ENCODE results near the gene RCBTB1. TPM values are rescaled to one million over a fixed set of nuclear protein-coding genes. Genes with fewer than 3 reads are reported as not detected.

Gene RCBTB1
- total RNA-seq, 4 donors from 2014 or later, result 13.2 to 29.1 (median 20.1) TPM

GRCh38 chr13:49561062-49561410, 24.3 kb downstream of the RCBTB1 start:
- Histone ChIP-seq H3K4me1 (no peaks in the 10 kb centered on the region), H3K4me3 (no peak overlapping the region), H3K27me3 (no peaks in the 10 kb centered on the region), H3K36me3 (peaks cover 0 to 80% of the 10 kb centered on the region in 2 donors), H3K9me3 (no peaks in the 10 kb centered on the region), H3K27ac (no peak overlapping the region)
- 50% methylated on average over 2 of the region's 3 CpGs; no CpG with 5 or more reads in 1 of the 2 donors for WGBS, 2 donors (ENCODE audit: low coverage in 1 of 2)
- no peak for TF ChIP-seq POLR2A (IDR thresholded peaks at IDR 0.05)
- no peak for TF ChIP-seq POLR2AphosphoS5 (IDR thresholded peaks at IDR 0.05)
- TF ChIP-seq, protein P1, sequence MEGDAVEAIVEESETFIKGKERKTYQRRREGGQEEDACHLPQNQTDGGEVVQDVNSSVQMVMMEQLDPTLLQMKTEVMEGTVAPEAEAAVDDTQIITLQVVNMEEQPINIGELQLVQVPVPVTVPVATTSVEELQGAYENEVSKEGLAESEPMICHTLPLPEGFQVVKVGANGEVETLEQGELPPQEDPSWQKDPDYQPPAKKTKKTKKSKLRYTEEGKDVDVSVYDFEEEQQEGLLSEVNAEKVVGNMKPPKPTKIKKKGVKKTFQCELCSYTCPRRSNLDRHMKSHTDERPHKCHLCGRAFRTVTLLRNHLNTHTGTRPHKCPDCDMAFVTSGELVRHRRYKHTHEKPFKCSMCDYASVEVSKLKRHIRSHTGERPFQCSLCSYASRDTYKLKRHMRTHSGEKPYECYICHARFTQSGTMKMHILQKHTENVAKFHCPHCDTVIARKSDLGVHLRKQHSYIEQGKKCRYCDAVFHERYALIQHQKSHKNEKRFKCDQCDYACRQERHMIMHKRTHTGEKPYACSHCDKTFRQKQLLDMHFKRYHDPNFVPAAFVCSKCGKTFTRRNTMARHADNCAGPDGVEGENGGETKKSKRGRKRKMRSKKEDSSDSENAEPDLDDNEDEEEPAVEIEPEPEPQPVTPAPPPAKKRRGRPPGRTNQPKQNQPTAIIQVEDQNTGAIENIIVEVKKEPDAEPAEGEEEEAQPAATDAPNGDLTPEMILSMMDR (IDR thresholded peaks at IDR 0.05), result no peak
- TF ChIP-seq EP300 (IDR thresholded peaks at IDR 0.05), result no peak
- ATAC-seq, result no peak

DNA sequence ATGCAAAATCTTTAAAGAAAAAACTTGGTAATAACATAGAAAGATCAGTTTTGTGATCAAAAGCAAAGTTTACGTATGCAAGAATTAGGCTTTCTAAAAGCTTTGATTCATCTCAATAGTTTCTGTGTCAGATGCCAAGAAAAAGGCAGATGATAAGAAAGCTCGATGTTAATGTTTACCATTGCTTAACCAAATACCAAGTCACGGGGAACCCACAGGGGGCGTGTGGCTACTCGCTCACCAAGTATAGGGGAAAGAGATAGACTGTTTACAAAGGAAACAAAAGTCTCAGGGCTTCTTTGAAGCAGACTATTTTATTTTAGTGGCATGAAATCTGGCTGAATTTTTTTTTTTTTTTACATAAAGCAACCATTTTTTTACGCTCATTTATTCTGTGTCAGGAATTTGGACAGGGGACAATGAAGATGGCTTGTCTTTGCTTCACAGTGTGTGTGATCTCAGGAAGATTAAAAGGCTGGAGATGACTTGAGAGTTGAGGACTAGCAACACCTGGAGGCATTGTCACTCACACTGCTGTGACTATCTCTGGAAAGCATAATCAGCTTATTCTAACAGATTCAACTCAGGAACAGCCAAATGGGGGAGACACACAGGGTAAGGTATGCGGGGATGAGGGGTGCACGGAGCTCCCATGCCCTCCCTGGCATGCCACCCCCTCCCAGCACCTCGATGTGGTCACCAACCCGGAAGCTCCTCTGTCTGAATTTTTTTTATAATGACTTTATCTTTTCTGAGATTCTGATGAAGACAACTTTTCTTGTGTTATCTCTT, 24.9 kb downstream of the RCBTB1 start:
- no peaks in the 10 kb centered on the region for H3K4me1 ChIP-seq
- H3K27ac ChIP-seq, result no peak overlapping the region
- H3K9me3 ChIP-seq, result no peaks in the 10 kb centered on the region
- H3K27me3 ChIP-seq, result no peaks in the 10 kb centered on the region
- no peak for TF ChIP-seq POLR2AphosphoS5 (IDR thresholded peaks at IDR 0.05)
- WGBS, 2 donors (ENCODE audit: low coverage in 1 of 2), result 51 to 64% methylated on average over 10 of the region's 10 CpGs
- peaks cover 0 to 81% of the 10 kb centered on the region in 2 donors for H3K36me3 ChIP-seq
- H3K4me3 ChIP-seq, result no peak overlapping the region
- no peak for ATAC-seq

- no peak for ATAC-seq
- 97% methylated on average over 3 of the region's 3 CpGs; no CpG with 5 or more reads in 1 of the 2 donors for WGBS, 2 donors (ENCODE audit: low coverage in 1 of 2)
- Histone ChIP-seq H3K4me3 (no peak overlapping the region), H3K36me3 (peaks cover 0 to 85% of the 10 kb centered on the region in 2 donors), H3K4me1 (no peaks in the 10 kb centered on the region), H3K27me3 (no peaks in the 10 kb centered on the region), H3K9me3 (no peaks in the 10 kb centered on the region), H3K27ac (no peak overlapping the region)
- TF ChIP-seq POLR2AphosphoS5 (IDR thresholded peaks at IDR 0.05) (no peak), POLR2A (IDR thresholded peaks at IDR 0.05) (no peak), EP300 (IDR thresholded peaks at IDR 0.05) (no peak)
- TF ChIP-seq, protein P1 (IDR thresholded peaks at IDR 0.05), result no peak
Measured at GRCh38 chr13:49559006-49559405, 26.4 kb downstream of the RCBTB1 start.

DNA sequence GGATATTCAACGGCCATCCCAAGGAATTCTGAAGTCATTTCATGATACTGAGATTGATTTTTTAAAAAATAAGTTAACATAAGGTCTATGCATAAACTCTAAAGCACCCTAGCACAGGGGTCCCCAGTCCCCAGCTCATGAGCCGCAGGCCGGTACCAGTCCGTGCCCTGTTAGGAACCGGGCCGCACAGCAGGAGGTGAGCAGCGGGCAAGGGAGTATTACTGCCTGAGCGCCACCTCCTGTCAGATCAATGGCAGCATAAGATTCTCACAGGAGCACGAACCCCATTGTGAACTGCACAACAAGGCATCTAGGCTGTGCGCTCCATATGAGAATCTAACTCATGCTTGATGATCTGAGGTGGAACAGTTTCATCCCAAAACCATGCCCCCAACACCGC, 31.0 kb downstream of the RCBTB1 start:
- ATAC-seq, result no peak

GRCh38 chr13:49553888-49554287, 31.5 kb downstream of the RCBTB1 start:
- TF ChIP-seq POLR2AphosphoS5 (IDR thresholded peaks at IDR 0.05) (no peak), POLR2A (IDR thresholded peaks at IDR 0.05) (no peak), EP300 (IDR thresholded peaks at IDR 0.05) (no peak)
- TF ChIP-seq, protein P1 (IDR thresholded peaks at IDR 0.05), result no peak
- no peaks in the 10 kb centered on the region for H3K4me1 ChIP-seq
- no peaks in the 10 kb centered on the region for H3K9me3 ChIP-seq
- H3K4me3 ChIP-seq, result no peak overlapping the region
- WGBS, 2 donors (ENCODE audit: low coverage in 1 of 2), result 83 to 91% methylated on average over 2 of the region's 2 CpGs
- no peak for ATAC-seq
- H3K27me3 ChIP-seq, result no peaks in the 10 kb centered on the region
- peaks cover 0 to 99% of the 10 kb centered on the region in 2 donors for H3K36me3 ChIP-seq
- H3K27ac ChIP-seq, result no peak overlapping the region

More for the DNA sequence above, 31.0 kb downstream of the RCBTB1 start:
- Histone ChIP-seq H3K36me3 (peaks cover 0 to 99% of the 10 kb centered on the region in 2 donors), H3K4me3 (no peak overlapping the region), H3K4me1 (no peaks in the 10 kb centered on the region), H3K27me3 (no peaks in the 10 kb centered on the region), H3K9me3 (no peaks in the 10 kb centered on the region), H3K27ac (no peak overlapping the region)
- TF ChIP-seq POLR2AphosphoS5 (IDR thresholded peaks at IDR 0.05) (no peak), POLR2A (IDR thresholded peaks at IDR 0.05) (no peak), EP300 (IDR thresholded peaks at IDR 0.05) (no peak)
- TF ChIP-seq, protein P1 (IDR thresholded peaks at IDR 0.05), result no peak
- 80 to 87% methylated on average over 1 to 8 of the region's 11 CpGs for WGBS, 2 donors (ENCODE audit: low coverage in 1 of 2)

Measured in gastroesophageal sphincter (tissue), 4 donors.